Measurements from ENCODE around the gene LIPA. TPM values are rescaled to one million over a fixed set of nuclear protein-coding genes. Genes with fewer than 3 reads are reported as not detected.

Gene LIPA
- total and polyA plus RNA-seq, 2 experiments from 2014 or later: 113 to 134 TPM

DNA sequence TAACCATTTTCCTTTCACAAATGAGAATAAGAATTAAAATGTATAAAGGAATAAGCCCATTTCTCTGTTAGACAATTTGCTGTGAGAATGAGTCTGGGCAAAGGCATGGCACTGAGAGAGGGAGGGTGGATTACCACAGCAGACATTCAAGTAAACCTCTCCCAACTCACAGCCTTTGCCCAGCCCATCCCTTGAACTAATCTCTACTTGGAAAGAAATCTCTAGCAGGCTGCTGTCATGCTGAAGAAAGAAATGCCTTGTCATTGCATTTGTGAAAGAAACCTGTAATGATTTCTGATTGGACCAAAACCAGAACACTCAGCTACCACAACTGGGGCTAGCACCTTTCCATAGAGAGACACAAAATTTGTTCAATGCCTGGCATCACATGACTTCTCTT lies 83.7 kb downstream of the LIPA start:
- Histone ChIP-seq H3F3A (ENCODE audit: insufficient read depth) (peaks cover 29% of the 10 kb centered on the region), H3K4me2 (ENCODE audit: unreplicated experiment) (no peak overlapping the region), H3K4me1 (ENCODE audit: insufficient read depth) (peaks cover 43% of the 10 kb centered on the region), H3K79me2 (ENCODE audit: insufficient read depth) (no peaks in the 10 kb centered on the region), H3K9me2 (ENCODE audit: insufficient read depth) (no peaks in the 10 kb centered on the region), H3K36me3 (ENCODE audit: low read depth) (no peaks in the 10 kb centered on the region), H3K4me3 (no peak overlapping the region), H3K27me3 (replicated peaks; ENCODE audit: insufficient read depth) (no peaks in the 10 kb centered on the region), H3K27ac (no peak overlapping the region), H3K9me3 (ENCODE audit: low read depth) (no peaks in the 10 kb centered on the region), H2AFZ (no peak overlapping the region), H3K9ac (no peak overlapping the region), H4K20me1 (ENCODE audit: insufficient read depth) (no peaks in the 10 kb centered on the region)
- no peak for TF ChIP-seq EZH2 (IDR thresholded peaks at IDR 0.05; ENCODE audit: insufficient read depth, poor library complexity, severe bottlenecking)
- TF ChIP-seq EZH2phosphoT487 (IDR thresholded peaks at IDR 0.05; ENCODE audit: insufficient read depth, low read depth): no peak
- peak; percentile 13 for DNase-seq
- in situ Hi-C loops (cut with MboI): no loop called here

DNA sequence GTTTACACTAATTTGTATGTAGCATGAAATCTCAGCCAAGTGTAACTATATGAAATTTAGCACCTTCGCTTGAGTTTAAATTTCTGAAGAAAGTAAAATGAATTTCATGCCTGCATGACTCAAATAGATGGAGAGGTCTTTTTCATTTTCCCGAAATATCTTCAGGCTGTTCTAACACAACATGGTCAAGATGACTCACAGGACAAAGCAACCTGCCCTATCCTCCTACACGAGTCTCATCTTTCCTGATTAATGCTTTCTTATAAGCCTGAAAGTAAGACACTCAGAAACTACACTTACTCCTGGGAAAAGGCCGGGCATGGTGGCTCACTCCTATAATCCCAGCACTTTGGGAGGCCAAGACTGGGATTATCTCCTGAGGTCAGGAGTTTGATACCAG lies 85.7 kb downstream of the LIPA start:
- Histone ChIP-seq H3F3A (ENCODE audit: insufficient read depth) (peaks cover 15% of the 10 kb centered on the region; the same call in 1 of the 2 replicates), H3K9me3 (ENCODE audit: low read depth) (no peaks in the 10 kb centered on the region), H3K27me3 (replicated peaks; ENCODE audit: insufficient read depth) (no peaks in the 10 kb centered on the region), H3K4me3 (no peak overlapping the region), H4K20me1 (ENCODE audit: insufficient read depth) (no peaks in the 10 kb centered on the region), H2AFZ (no peak overlapping the region), H3K79me2 (ENCODE audit: insufficient read depth) (no peaks in the 10 kb centered on the region), H3K36me3 (ENCODE audit: low read depth) (no peaks in the 10 kb centered on the region), H3K9ac (no peak overlapping the region), H3K27ac (peak overlapping the region; percentile 35), H3K9me2 (ENCODE audit: insufficient read depth) (no peaks in the 10 kb centered on the region), H3K4me2 (ENCODE audit: unreplicated experiment) (peak overlapping the region; percentile 40), H3K4me1 (ENCODE audit: insufficient read depth) (peaks cover 27% of the 10 kb centered on the region)
- in situ Hi-C loops (cut with MboI): no loop called here
- 21 to 31% methylated on average over 4 of the region's 4 CpGs for WGBS, 2 experiments (ENCODE audit: low coverage in 1 of 2, low lambda C conversion rate in 2 of 2, missing lambda C conversion rate in 2 of 2)
- no peak for TF ChIP-seq EZH2 (IDR thresholded peaks at IDR 0.05; ENCODE audit: insufficient read depth, poor library complexity, severe bottlenecking)
- no peak for TF ChIP-seq EZH2phosphoT487 (IDR thresholded peaks at IDR 0.05; ENCODE audit: insufficient read depth, low read depth)
- peak; percentile 86 for DNase-seq

DNA sequence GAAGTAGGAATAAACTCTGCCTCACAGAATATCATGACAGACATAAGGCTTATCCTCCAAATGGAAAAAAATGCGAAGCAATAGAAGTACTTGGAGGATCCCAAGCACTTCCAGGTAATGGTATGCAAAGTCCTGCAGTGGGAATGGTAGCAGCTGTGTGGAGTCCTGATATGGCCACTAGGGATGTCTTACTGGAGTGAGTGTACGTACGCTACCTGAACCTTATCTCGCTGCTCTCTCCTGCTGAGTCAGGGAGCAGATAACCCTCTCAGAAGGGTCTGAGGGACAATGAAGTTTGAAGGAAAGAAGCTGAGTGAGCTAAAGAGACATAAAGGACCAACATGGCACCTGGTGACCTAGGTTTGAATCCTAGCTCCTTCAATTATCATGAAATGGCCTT lies 86.7 kb downstream of the LIPA start:
- H3F3A ChIP-seq (ENCODE audit: insufficient read depth): peaks cover 22% of the 10 kb centered on the region
- in situ Hi-C loops (cut with MboI): no loop called here

DNA sequence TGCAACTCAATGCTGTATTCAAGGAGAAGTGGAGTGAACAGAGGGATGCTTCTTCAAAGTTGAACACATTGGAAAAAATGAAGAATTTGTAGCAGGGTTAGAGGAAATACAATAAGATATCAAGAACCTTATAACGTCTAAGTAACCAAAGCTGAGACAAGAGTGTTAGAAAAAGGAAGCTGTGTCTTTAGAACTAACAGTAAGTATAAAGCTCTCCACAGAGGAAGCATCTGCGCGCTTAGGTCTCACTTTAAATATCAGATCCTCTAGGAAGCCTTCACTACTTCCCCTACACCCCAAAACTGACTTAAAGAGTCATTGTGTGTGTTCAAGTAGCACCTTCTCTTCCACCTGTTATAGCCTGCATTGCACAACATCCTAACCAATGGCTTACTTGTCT lies 87.5 kb downstream of the LIPA start:
- H3K79me2 ChIP-seq (ENCODE audit: insufficient read depth): no peaks in the 10 kb centered on the region
- WGBS, 2 experiments (ENCODE audit: low coverage in 1 of 2, low lambda C conversion rate in 2 of 2, missing lambda C conversion rate in 2 of 2): 73 to 82% methylated on average over 3 of the region's 3 CpGs

More for the DNA sequence above, 86.7 kb downstream of the LIPA start:
- H3K27ac ChIP-seq: no peak overlapping the region
- DNase-seq: no peak
- no peak overlapping the region for H2AFZ ChIP-seq
- H4K20me1 ChIP-seq (ENCODE audit: insufficient read depth): no peaks in the 10 kb centered on the region
- no peaks in the 10 kb centered on the region for H3K79me2 ChIP-seq (ENCODE audit: insufficient read depth)
- H3K4me1 ChIP-seq (ENCODE audit: insufficient read depth): peaks cover 36% of the 10 kb centered on the region
- no peak overlapping the region for H3K4me2 ChIP-seq (ENCODE audit: unreplicated experiment)
- no peak for TF ChIP-seq EZH2 (IDR thresholded peaks at IDR 0.05; ENCODE audit: insufficient read depth, poor library complexity, severe bottlenecking)
- no peak for TF ChIP-seq EZH2phosphoT487 (IDR thresholded peaks at IDR 0.05; ENCODE audit: insufficient read depth, low read depth)
- H3K9me3 ChIP-seq (ENCODE audit: low read depth): no peaks in the 10 kb centered on the region
- H3K36me3 ChIP-seq (ENCODE audit: low read depth): no peaks in the 10 kb centered on the region
- 99% methylated on average over 4 of the region's 4 CpGs for WGBS, 2 experiments (ENCODE audit: low coverage in 1 of 2, low lambda C conversion rate in 2 of 2, missing lambda C conversion rate in 2 of 2)
- H3K4me3 ChIP-seq: no peak overlapping the region
- no peaks in the 10 kb centered on the region for H3K9me2 ChIP-seq (ENCODE audit: insufficient read depth)
- H3K27me3 ChIP-seq (replicated peaks; ENCODE audit: insufficient read depth): no peaks in the 10 kb centered on the region
- no peak overlapping the region for H3K9ac ChIP-seq

More for the DNA sequence above, 87.5 kb downstream of the LIPA start:
- Histone ChIP-seq H3K4me3 (peak overlapping the region; percentile 42; the same call in 1 of the 2 replicates), H3K27me3 (replicated peaks; ENCODE audit: insufficient read depth) (no peaks in the 10 kb centered on the region), H3K4me2 (ENCODE audit: unreplicated experiment) (peak overlapping the region; percentile 56), H3K9ac (no peak overlapping the region), H3K9me2 (ENCODE audit: insufficient read depth) (no peaks in the 10 kb centered on the region), H3K27ac (no peak overlapping the region), H2AFZ (no peak overlapping the region), H4K20me1 (ENCODE audit: insufficient read depth) (no peaks in the 10 kb centered on the region), H3K36me3 (ENCODE audit: low read depth) (no peaks in the 10 kb centered on the region), H3F3A (ENCODE audit: insufficient read depth) (peaks cover 28% of the 10 kb centered on the region), H3K9me3 (ENCODE audit: low read depth) (no peaks in the 10 kb centered on the region), H3K4me1 (ENCODE audit: insufficient read depth) (peaks cover 44% of the 10 kb centered on the region)
- DNase-seq: no peak
- TF ChIP-seq EZH2 (IDR thresholded peaks at IDR 0.05; ENCODE audit: insufficient read depth, poor library complexity, severe bottlenecking) (no peak), EZH2phosphoT487 (IDR thresholded peaks at IDR 0.05; ENCODE audit: insufficient read depth, low read depth) (no peak)
- in situ Hi-C loops (cut with MboI): no loop called here

Other genes with a start within 250 kb of the LIPA start
- gene CH25H, start 44.5 kb downstream of the LIPA start, total RNA-seq (2014; rRNA removed; shearing (Covaris generic)): 25.2 and 34.9 TPM in 2 replicates
- gene CH25H, start 44.5 kb downstream of the LIPA start, polyA plus RNA-seq (2016; fragmentation: Nextera tagmentation; extraction: Ambion mirVana): 16.1 and 18.0 TPM in 2 replicates
- gene IFIT2, start 50.3 kb upstream of the LIPA start, total RNA-seq (2014; rRNA removed; shearing (Covaris generic)): 3.5 and 7.0 TPM in 2 replicates
- 8.5 and 9.5 TPM in 2 replicates for gene IFIT2, start 50.3 kb upstream of the LIPA start, polyA plus RNA-seq (2016; fragmentation: Nextera tagmentation; extraction: Ambion mirVana)
- gene IFIT3, start 76.2 kb upstream of the LIPA start, total RNA-seq (2014; rRNA removed; shearing (Covaris generic)): 10.9 and 19.0 TPM in 2 replicates
- gene IFIT3, start 76.2 kb upstream of the LIPA start, polyA plus RNA-seq (2016; fragmentation: Nextera tagmentation; extraction: Ambion mirVana): 10.4 and 10.6 TPM in 2 replicates
- gene IFIT1B, start 126.3 kb upstream of the LIPA start, total RNA-seq (2014; rRNA removed; shearing (Covaris generic)): not detected in 2 replicates
- not detected in 2 replicates for gene IFIT1B, start 126.3 kb upstream of the LIPA start, polyA plus RNA-seq (2016; fragmentation: Nextera tagmentation; extraction: Ambion mirVana)
- 15.2 and 18.6 TPM in 2 replicates for gene IFIT1, start 140.8 kb upstream of the LIPA start, total RNA-seq (2014; rRNA removed; shearing (Covaris generic))
- 14.3 and 15.7 TPM in 2 replicates for gene IFIT1, start 140.8 kb upstream of the LIPA start, polyA plus RNA-seq (2016; fragmentation: Nextera tagmentation; extraction: Ambion mirVana)
- gene IFIT5, start 162.8 kb upstream of the LIPA start, total RNA-seq (2014; rRNA removed; shearing (Covaris generic)): 21.8 and 25.9 TPM in 2 replicates
- 20.7 and 21.3 TPM in 2 replicates for gene IFIT5, start 162.8 kb upstream of the LIPA start, polyA plus RNA-seq (2016; fragmentation: Nextera tagmentation; extraction: Ambion mirVana)

Data from GM23248 (cell line).